WERI-Rb-1 (cell line): ENCODE measurements around the gene DHH.

Experiments
- DNase-seq: peaks from one replicate; pipeline ENCODE4 v3.0.0-alpha.2; 2020
- H3K27ac ChIP-seq: fragments of 250-450 bp; sonication (Bioruptor Pico); 2 replicates; pipeline ENCODE4 v1.5.1; 2020; ENCODE audit warnings: mild to moderate bottlenecking, moderate library complexity
- H3K27me3 ChIP-seq: fragments of 250-450 bp; sonication (Bioruptor Pico); 2 replicates; pipeline ENCODE4 v1.5.1; 2021; ENCODE audit warnings: mild to moderate bottlenecking, low read depth, moderate library complexity; ENCODE audit not compliant: insufficient read depth, severe bottlenecking
- H3K36me3 ChIP-seq: fragments of 250-450 bp; sonication (Bioruptor Pico); 2 replicates; pipeline ENCODE4 v1.5.1; 2020; ENCODE audit warnings: mild to moderate bottlenecking, moderate library complexity
- H3K4me3 ChIP-seq: 2 replicates; pipeline ENCODE4 v1.5.1; 2011; ENCODE audit warnings: low read depth, mild to moderate bottlenecking, control low read depth, low read length
- H3K9me3 ChIP-seq: fragments of 250-450 bp; sonication (Bioruptor Pico); 2 replicates; pipeline ENCODE4 v1.5.1; 2021; ENCODE audit warnings: mild to moderate bottlenecking, moderate library complexity; ENCODE audit not compliant: severe bottlenecking
- CTCF ChIP-seq: IDR thresholded peaks from 2 replicates; pipeline ENCODE4 v1.5.1; 2011; ENCODE audit warnings: low read depth, mild to moderate bottlenecking, control low read depth, inconsistent platforms, low read length

Gene DHH

GRCh38 chr12:49046129-49046895 lies 48.3 kb downstream of the DHH start:
- H3K27ac ChIP-seq, result no peak overlapping the region
- H3K4me3 ChIP-seq, result no peak overlapping the region
- no peaks in the 10 kb centered on the region for H3K27me3 ChIP-seq
- DNase-seq, result no peak
- TF ChIP-seq CTCF, result no peak
- peaks cover 96% of the 10 kb centered on the region for H3K36me3 ChIP-seq
- no peaks in the 10 kb centered on the region for H3K9me3 ChIP-seq

- Histone ChIP-seq H3K27ac (no peak overlapping the region), H3K36me3 (peaks cover 95% of the 10 kb centered on the region), H3K27me3 (no peaks in the 10 kb centered on the region), H3K9me3 (no peaks in the 10 kb centered on the region), H3K4me3 (no peak overlapping the region)
- no peak for TF ChIP-seq CTCF
- DNase-seq, result no peak
These were observed 49.9 kb downstream of the DHH start for GRCh38 chr12:49044660-49045059.

- H3K9me3 ChIP-seq, result no peaks in the 10 kb centered on the region
- no peak overlapping the region for H3K4me3 ChIP-seq
- H3K27me3 ChIP-seq, result no peaks in the 10 kb centered on the region
- no peak overlapping the region for H3K27ac ChIP-seq
- peak; percentile 81 for DNase-seq
- H3K36me3 ChIP-seq, result peaks cover 95% of the 10 kb centered on the region
- peak; percentile 88 for TF ChIP-seq CTCF
These were observed 50.7 kb downstream of the DHH start for GRCh38 chr12:49043856-49044258.

- H3K36me3 ChIP-seq, result peaks cover 95% of the 10 kb centered on the region
These were observed 51.4 kb downstream of the DHH start for GRCh38 chr12:49043241-49043640.

GRCh38 chr12:49041881-49042484 lies 52.6 kb downstream of the DHH start:
- Histone ChIP-seq H3K27me3 (no peaks in the 10 kb centered on the region), H3K9me3 (no peaks in the 10 kb centered on the region), H3K36me3 (peaks cover 97% of the 10 kb centered on the region), H3K27ac (no peak overlapping the region), H3K4me3 (no peak overlapping the region)
- no peak for DNase-seq
- TF ChIP-seq CTCF, result no peak

More at GRCh38 chr12:49043241-49043640, 51.4 kb downstream of the DHH start:
- no peak overlapping the region for H3K27ac ChIP-seq
- no peaks in the 10 kb centered on the region for H3K9me3 ChIP-seq
- no peak for TF ChIP-seq CTCF
- no peak overlapping the region for H3K4me3 ChIP-seq
- no peak for DNase-seq
- H3K27me3 ChIP-seq, result no peaks in the 10 kb centered on the region
